Stimulated activated CD4-positive, alpha-beta T cell treated with anti-CD3 and anti-CD28 coated beads, Interleukin-2, amount 100 ng/mL, for 24 hours (primary cell): Measurements from ENCODE around the gene SYCP2.

ENCODE experiments used
- DNase-seq, 2 donors: peaks; one replicate each; pipeline ENCODE4 v3.0.0-alpha.2; 2020

SYCP2 gene

GRCh38 chr20:59820204-59821041 lies 113.0 kb downstream of the SYCP2 start:
- DNase-seq = no peak

- DNase-seq = no peak
Observed at GRCh38 chr20:59819496-59820203, 113.8 kb downstream of the SYCP2 start.

- no peak for DNase-seq
Observed at GRCh38 chr20:59818911-59819310, 114.5 kb downstream of the SYCP2 start.

GRCh38 chr20:59817846-59818615 lies 115.4 kb downstream of the SYCP2 start:
- DNase-seq = peak in 1 of 2 donors; percentile 1

GRCh38 chr20:59817406-59817805 lies 116.0 kb downstream of the SYCP2 start:
- peak in 1 of 2 donors; percentile 9 for DNase-seq

GRCh38 chr20:59816146-59816738 lies 117.2 kb downstream of the SYCP2 start:
- peak in 1 of 2 donors; percentile 8 for DNase-seq

- peak in 1 of 2 donors; percentile 8 for DNase-seq
Observed at GRCh38 chr20:59814840-59815340, 118.5 kb downstream of the SYCP2 start.

GRCh38 chr20:59813948-59814839 lies 119.2 kb downstream of the SYCP2 start:
- peak in 1 of 2 donors; percentile 7 for DNase-seq
